Measurements from ENCODE around the gene MED27.

GRCh38 chr9:132071847-132072507 is 7.7 kb downstream of the MED27 start:
- TF ChIP-seq CTCF (IDR thresholded peaks at IDR 0.05) (no peak), POLR2A (IDR thresholded peaks at IDR 0.05; ENCODE audit: low read depth) (no peak), EP300 (IDR thresholded peaks at IDR 0.05) (no peak)
